Stomach smooth muscle (tissue), 2 donors: ENCODE data around the gene SMAD7.

Experiments used
- H3K27ac ChIP-seq: one replicate; pipeline ENCODE4 v1.7.0; 2013; ENCODE audit warnings: mild to moderate bottlenecking, low read length, inconsistent platforms
- H3K27me3 ChIP-seq, 2 donors: one replicate each; pipeline ENCODE4 v1.7.0; 2013; ENCODE audit warnings: low read length in 2 of 2; ENCODE audit not compliant: insufficient read depth in 2 of 2, control insufficient read depth in 1 of 2
- H3K36me3 ChIP-seq, 2 donors: one replicate each; pipeline ENCODE4 v1.7.0; 2013; ENCODE audit warnings: low read length in 2 of 2; ENCODE audit not compliant: control insufficient read depth in 2 of 2, insufficient read depth in 2 of 2
- H3K4me1 ChIP-seq: one replicate; pipeline ENCODE4 v1.7.0; 2013; ENCODE audit warnings: low read length; ENCODE audit not compliant: control insufficient read depth, insufficient read depth
- H3K4me3 ChIP-seq, 2 donors: one replicate each; pipeline ENCODE4 v1.7.0; 2013; ENCODE audit warnings: low read length in 2 of 2
- H3K9ac ChIP-seq, 2 donors: one replicate each; pipeline ENCODE4 v1.7.0; 2013; ENCODE audit warnings: low read length in 2 of 2, mild to moderate bottlenecking in 1 of 2
- H3K9me3 ChIP-seq, 2 donors: one replicate each; pipeline ENCODE4 v1.7.0; 2013; ENCODE audit warnings: low read length in 2 of 2; ENCODE audit not compliant: control insufficient read depth in 2 of 2
- donor health status: healthy.
- donor health status: Pancreatic carcinoma.

The SMAD7 gene

GRCh38 chr18:48958951-48959350 lies 8.2 kb upstream of the SMAD7 start:
- H3K9me3 ChIP-seq = no peaks in the 10 kb centered on the region
- H3K4me3 ChIP-seq = no peak overlapping the region
- no peak overlapping the region for H3K27ac ChIP-seq
- H3K9ac ChIP-seq = no peak overlapping the region
- H3K36me3 ChIP-seq = no peaks in the 10 kb centered on the region
- H3K4me1 ChIP-seq = peaks cover 34% of the 10 kb centered on the region
- no peaks in the 10 kb centered on the region for H3K27me3 ChIP-seq

GRCh38 chr18:48957616-48958015 lies 6.9 kb upstream of the SMAD7 start:
- Histone ChIP-seq H3K27ac (no peak overlapping the region), H3K4me1 (peaks cover 27% of the 10 kb centered on the region), H3K36me3 (no peaks in the 10 kb centered on the region), H3K27me3 (no peaks in the 10 kb centered on the region), H3K9ac (no peak overlapping the region), H3K9me3 (no peaks in the 10 kb centered on the region), H3K4me3 (no peak overlapping the region)

- H3K4me1 ChIP-seq = peaks cover 27% of the 10 kb centered on the region
- H3K36me3 ChIP-seq = no peaks in the 10 kb centered on the region
- no peaks in the 10 kb centered on the region for H3K27me3 ChIP-seq
- H3K27ac ChIP-seq = peak overlapping the region; percentile 78
- H3K9ac ChIP-seq = no peak overlapping the region
- no peaks in the 10 kb centered on the region for H3K9me3 ChIP-seq
- no peak overlapping the region for H3K4me3 ChIP-seq
These were observed 6.4 kb upstream of the SMAD7 start for GRCh38 chr18:48957136-48957535.

DNA sequence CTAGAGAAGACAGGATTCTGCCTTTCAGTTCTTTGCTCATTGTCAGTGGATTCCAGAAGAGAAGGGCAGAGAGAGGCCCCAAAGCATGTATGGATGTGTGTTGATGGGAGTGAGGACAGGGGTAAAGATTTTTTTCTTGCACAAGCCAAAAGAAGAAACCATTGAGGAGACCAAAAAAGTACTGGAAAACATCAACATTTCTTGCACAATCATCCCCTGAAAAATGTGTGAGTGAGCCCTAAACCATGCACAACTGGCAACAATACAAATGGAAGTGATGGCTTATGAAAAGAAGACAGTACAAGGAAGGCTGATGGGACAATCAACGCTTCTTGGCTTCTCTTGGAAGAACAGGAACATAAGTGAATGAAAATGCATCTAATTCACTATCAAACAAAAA lies 5.6 kb upstream of the SMAD7 start:
- Histone ChIP-seq H3K27me3 (no peaks in the 10 kb centered on the region), H3K27ac (peak overlapping the region; percentile 78), H3K4me3 (no peak overlapping the region), H3K9ac (peak overlapping the region in 1 of 2 donors; percentile 2), H3K4me1 (peaks cover 26% of the 10 kb centered on the region), H3K9me3 (no peaks in the 10 kb centered on the region), H3K36me3 (no peaks in the 10 kb centered on the region)

GRCh38 chr18:48955830-48956261 lies 5.1 kb upstream of the SMAD7 start:
- peak overlapping the region; percentile 2 to 55 for H3K9ac ChIP-seq
- H3K4me3 ChIP-seq = peak overlapping the region in 1 of 2 donors; percentile 24
- no peaks in the 10 kb centered on the region for H3K36me3 ChIP-seq
- H3K4me1 ChIP-seq = peaks cover 25% of the 10 kb centered on the region
- no peaks in the 10 kb centered on the region for H3K27me3 ChIP-seq
- H3K27ac ChIP-seq = peak overlapping the region; percentile 78
- no peaks in the 10 kb centered on the region for H3K9me3 ChIP-seq

DNA sequence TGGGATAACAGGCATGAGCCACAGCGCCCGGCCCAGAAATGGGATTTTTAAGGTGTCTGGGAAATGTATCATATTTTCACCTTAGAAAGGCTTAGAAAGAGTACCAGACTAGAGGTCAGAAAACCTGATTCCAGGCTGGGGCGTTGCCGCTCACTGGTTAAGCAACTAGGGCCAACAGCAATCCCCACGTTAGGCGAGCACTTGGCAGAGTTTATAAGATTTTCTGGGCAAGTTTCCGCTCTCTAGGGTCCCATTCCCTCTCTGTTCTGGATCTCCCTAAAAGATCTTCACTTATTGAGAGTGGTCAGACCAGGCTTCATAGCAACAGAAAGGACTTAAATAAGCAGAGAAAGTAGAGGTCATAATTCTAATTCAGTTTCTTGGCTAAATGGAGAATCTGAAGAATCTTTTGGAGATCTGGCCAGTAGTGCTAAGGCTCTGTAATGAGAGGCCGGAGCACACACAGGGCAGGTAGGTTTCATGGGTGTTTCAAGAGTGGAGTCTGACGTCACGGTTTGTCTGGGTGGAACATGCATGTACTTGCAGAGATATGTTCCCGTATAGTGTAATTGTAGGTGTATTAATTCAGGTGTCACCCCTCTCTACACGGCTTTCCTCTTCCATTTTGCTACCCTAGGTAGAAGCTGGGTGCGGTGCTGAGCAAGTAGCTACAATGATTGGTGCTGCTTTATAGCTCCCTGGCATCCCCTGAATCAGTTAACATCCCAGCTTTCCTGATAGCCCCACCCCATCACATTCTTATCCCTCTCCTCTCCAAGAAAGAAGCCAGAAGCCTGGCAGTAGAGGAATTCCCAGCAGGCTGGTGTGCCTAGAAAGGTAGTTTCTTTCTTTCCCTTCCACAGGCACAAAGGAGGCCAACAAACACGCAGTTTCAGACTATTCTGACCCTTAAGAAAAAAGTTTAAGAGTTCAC lies 4.4 kb upstream of the SMAD7 start:
- peak overlapping the region in 1 of 2 donors; percentile 24 for H3K4me3 ChIP-seq
- peak overlapping the region; percentile 78 for H3K27ac ChIP-seq
- H3K9ac ChIP-seq = peak overlapping the region in 1 of 2 donors; percentile 55
- no peaks in the 10 kb centered on the region for H3K27me3 ChIP-seq
- H3K9me3 ChIP-seq = no peaks in the 10 kb centered on the region
- no peaks in the 10 kb centered on the region for H3K36me3 ChIP-seq
- peaks cover 25% of the 10 kb centered on the region for H3K4me1 ChIP-seq

DNA sequence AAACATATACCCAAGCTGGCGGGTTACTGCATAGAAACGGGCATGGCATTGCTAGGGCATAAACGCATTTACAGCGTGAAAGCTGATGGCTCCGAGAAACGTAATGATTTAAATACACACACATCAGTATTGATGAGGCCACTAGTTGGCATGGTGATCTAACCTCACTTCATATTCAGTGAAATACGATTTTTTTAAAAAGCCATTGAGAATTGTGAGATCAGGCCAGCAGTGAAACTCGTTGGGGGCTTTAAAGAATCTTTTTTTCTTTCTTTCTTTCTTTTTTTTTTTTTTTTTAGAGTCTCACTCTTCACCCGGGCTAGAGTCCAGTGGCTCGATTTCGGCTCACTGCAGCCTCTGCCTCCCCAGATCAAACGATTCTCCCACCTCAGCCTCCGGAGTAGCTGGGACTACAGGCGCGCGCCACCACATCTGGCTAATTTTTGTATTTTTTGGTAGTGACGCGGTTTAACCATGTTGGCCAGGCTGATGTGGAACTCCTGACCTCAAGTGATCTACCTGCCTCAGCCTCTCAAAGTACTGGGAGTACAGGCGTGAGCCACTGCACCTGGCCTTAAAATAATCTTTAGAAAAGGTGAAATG lies 2.4 kb upstream of the SMAD7 start:
- peaks cover 36% of the 10 kb centered on the region for H3K4me1 ChIP-seq
- H3K4me3 ChIP-seq = peak overlapping the region; percentile 75 to 79
- H3K27me3 ChIP-seq = no peaks in the 10 kb centered on the region
- no peaks in the 10 kb centered on the region for H3K9me3 ChIP-seq
- H3K27ac ChIP-seq = peak overlapping the region; percentile 97
- no peaks in the 10 kb centered on the region for H3K36me3 ChIP-seq
- peak overlapping the region; percentile 78 to 87 for H3K9ac ChIP-seq

DNA sequence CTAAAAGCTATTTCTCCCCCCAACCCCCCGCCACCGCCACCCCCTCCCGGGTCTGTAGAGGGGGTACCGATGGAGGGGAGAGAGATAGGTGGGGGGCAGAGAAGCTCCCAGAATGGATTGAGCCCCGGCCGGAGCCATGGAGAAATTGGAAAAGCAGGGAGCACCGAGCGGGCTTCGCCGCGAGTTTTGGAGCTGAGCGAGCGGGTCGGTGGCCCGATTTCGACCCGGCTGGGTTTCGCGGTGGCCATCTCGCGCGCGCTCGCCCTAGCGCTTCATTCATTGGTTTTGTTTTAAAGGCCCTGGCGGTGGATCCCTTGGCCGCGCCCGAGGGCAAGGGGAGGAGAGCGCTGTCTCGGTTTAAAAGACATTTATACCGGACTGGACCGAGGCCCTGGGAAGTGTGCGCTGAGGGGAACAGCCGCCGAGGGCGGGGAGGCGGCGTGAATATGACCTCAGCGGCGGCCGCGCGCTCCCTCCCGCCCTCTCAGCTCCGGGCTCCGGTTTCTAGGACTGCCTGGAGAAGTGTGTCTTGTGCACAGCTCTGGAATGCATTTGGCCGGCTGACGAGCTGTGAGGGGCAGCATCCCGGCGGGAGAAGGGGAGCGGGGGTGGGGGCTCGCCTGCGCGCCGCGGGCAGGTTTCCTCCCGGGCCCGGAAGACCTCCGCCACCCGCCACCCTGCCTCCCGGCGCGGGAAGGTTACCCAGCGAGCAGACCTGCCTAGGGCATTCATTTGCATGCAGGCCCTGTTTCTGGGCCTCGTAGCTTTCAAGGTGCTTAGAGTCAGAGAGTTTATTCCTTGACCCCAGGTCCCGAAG lies 1.7 kb upstream of the SMAD7 start:
- Histone ChIP-seq H3K9ac (peak overlapping the region; percentile 78 to 87), H3K36me3 (no peaks in the 10 kb centered on the region), H3K4me3 (peak overlapping the region; percentile 75 to 79), H3K9me3 (no peaks in the 10 kb centered on the region), H3K4me1 (peaks cover 39% of the 10 kb centered on the region), H3K27me3 (no peaks in the 10 kb centered on the region), H3K27ac (peak overlapping the region; percentile 97)

DNA sequence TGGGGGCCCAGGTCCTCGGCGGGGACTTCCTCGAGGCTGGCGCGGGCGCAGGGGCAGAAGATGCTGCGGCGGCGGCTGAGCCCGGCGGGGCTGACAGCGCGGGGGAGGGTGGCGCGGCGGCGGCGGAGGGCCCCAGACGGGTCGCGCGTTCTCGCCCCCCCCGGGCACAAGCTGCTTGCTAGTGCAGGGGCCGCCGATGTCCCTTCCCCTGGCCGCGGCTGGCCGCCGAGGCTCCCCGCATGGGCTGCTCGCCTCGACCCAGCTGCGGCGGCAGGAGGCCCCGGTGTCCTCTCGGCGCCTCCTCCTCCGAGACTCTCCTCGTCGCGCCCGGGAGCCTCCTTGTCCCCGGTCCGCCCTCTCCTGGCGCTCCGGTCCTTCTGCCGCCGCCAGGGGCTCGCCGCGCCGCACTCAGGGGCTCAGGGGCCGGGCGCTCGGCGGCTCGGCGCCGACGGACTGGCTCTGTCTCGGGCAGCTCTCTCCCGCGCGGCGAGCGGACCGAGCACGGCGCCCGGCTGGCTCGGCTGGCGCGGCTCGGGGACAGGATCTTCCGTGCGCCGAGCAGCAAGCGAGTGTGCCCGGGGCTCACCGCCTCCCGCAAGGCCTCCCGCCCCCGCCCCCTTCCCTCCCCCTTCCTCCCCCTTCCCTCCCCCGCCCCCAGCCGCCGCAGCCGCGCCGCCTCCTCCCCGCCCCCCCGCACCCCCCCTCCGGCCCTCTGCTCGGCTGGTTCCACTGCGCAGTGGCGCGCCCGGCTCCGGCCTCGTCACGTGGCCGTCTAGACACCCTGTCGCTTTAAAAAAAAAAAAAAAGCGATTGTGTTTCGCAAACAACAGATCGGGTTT lies 902 bp upstream of the SMAD7 start:
- peak overlapping the region; percentile 82 to 91 for H3K4me3 ChIP-seq
- no peaks in the 10 kb centered on the region for H3K9me3 ChIP-seq
- no peaks in the 10 kb centered on the region for H3K27me3 ChIP-seq
- peak overlapping the region; percentile 66 to 87 for H3K9ac ChIP-seq
- H3K36me3 ChIP-seq = no peaks in the 10 kb centered on the region
- H3K27ac ChIP-seq = peak overlapping the region; percentile 97
- peaks cover 45% of the 10 kb centered on the region for H3K4me1 ChIP-seq
